Measurements from ENCODE around the gene GIPC1.
A peak's percentile ranks its signal among the peaks of the same experiment; 100 is the strongest.
"Not testable (repeated sequence)": the region's sequence is repeated elsewhere in the genome, so short reads cannot be mapped to it uniquely, and the experiment has no call there.

GIPC1 gene

GRCh38 chr19:14496029-14496833 lies at the start of gene GIPC1:
Gene GIPC1 (minus strand): TSS chr19:14496127. CDS start chr19:14482976, 13,151 bp downstream.
- DNase-seq: peak; percentile 97

- DNase-seq: no peak
Observed at GRCh38 chr19:14545716-14546082, 49.8 kb upstream of the GIPC1 start.

GRCh38 chr19:14544977-14545715 lies 49.2 kb upstream of the GIPC1 start:
- peak; percentile 82 for DNase-seq

- no peak for DNase-seq
Observed at GRCh38 chr19:14544047-14544446, 48.1 kb upstream of the GIPC1 start.

GRCh38 chr19:14542711-14543328 lies 46.9 kb upstream of the GIPC1 start:
- no peak for DNase-seq

GRCh38 chr19:14541979-14542378 lies 46.1 kb upstream of the GIPC1 start:
- not testable (repeated sequence) for DNase-seq

- DNase-seq: no peak
Observed at GRCh38 chr19:14540741-14541525, 45.0 kb upstream of the GIPC1 start.

- no peak for DNase-seq
Observed at GRCh38 chr19:14536926-14537692, 41.2 kb upstream of the GIPC1 start.

GRCh38 chr19:14533450-14533849 lies 37.5 kb upstream of the GIPC1 start:
- no peak for DNase-seq

- no peak for DNase-seq
Observed at GRCh38 chr19:14530506-14530905, 34.6 kb upstream of the GIPC1 start.

GRCh38 chr19:14530005-14530348 lies 34.0 kb upstream of the GIPC1 start:
- DNase-seq: no peak

- peak; percentile 96 for DNase-seq
Observed at GRCh38 chr19:14529254-14530004, 33.5 kb upstream of the GIPC1 start, which contains the start of gene TECR. Gene TECR (plus strand): TSS chr19:14529594. CDS start chr19:14529697, 103 bp downstream.

GRCh38 chr19:14528419-14529253 lies 32.7 kb upstream of the GIPC1 start:
- no peak for DNase-seq

- no peak for DNase-seq
Observed at GRCh38 chr19:14526423-14526822, 30.5 kb upstream of the GIPC1 start.

GRCh38 chr19:14525729-14526128 lies 29.8 kb upstream of the GIPC1 start:
- no peak for DNase-seq

GRCh38 chr19:14520543-14520942 lies 24.6 kb upstream of the GIPC1 start:
- DNase-seq: no peak

GRCh38 chr19:14519860-14520407 lies 24.0 kb upstream of the GIPC1 start:
- no peak for DNase-seq

GRCh38 chr19:14519245-14519859 lies 23.4 kb upstream of the GIPC1 start:
- no peak for DNase-seq

- DNase-seq: peak; percentile 65
Observed at GRCh38 chr19:14517840-14518505, 22.0 kb upstream of the GIPC1 start, which contains the start of gene DNAJB1. Gene DNAJB1 (minus strand): TSS chr19:14518397. CDS start chr19:14518349, 48 bp downstream.
